K562 (cell line): Measurements from ENCODE around the gene SLC44A1. TPM values are rescaled to one million over a fixed set of nuclear protein-coding genes. Genes with fewer than 3 reads are reported as not detected.
A peak's percentile ranks its signal among the peaks of the same experiment; 100 is the strongest.

Source experiments
- AFF4 ChIP-seq: sonication (generic); formaldehyde crosslinking; IDR thresholded peaks from 2 replicates; pipeline ENCODE4 v1.8.0; 2023; ENCODE audit warnings: mild to moderate bottlenecking, missing genetic modification reagents
- ESRRA ChIP-seq: fragments of 450-650 bp; IDR thresholded peaks from 2 replicates; pipeline ENCODE4 v1.6.1; 2014; ENCODE audit warnings: low read depth, mild to moderate bottlenecking, moderate library complexity, borderline replicate concordance
- GABPB1 ChIP-seq: sonication (generic); formaldehyde crosslinking; IDR thresholded peaks from 2 replicates; pipeline ENCODE4 v1.8.0; 2022; ENCODE audit warnings: mild to moderate bottlenecking, missing genetic modification reagents
- GATAD2A ChIP-seq: fragments of 450-650 bp; IDR thresholded peaks from 2 replicates; pipeline ENCODE4 v1.6.1; 2017
- GTF2E2 ChIP-seq: fragments of 200-800 bp; sonication (Bioruptor generic); IDR thresholded peaks from 2 replicates; pipeline ENCODE4 v1.6.1; 2016; ENCODE audit warnings: missing genetic modification characterization, missing compliant biosample characterization
- HDAC6 ChIP-seq: IDR thresholded peaks from 2 replicates; pipeline ENCODE4 v1.6.1; 2012; ENCODE audit warnings: low read depth, mild to moderate bottlenecking, control low read depth, inconsistent platforms, low read length, moderate library complexity
- MED1 ChIP-seq: sonication (generic); formaldehyde crosslinking; IDR thresholded peaks from 2 replicates; pipeline ENCODE4 v1.8.1; 2023; ENCODE audit warnings: missing genetic modification reagents, borderline replicate concordance
- NCOA6 ChIP-seq: fragments of 450-650 bp; IDR thresholded peaks from 2 replicates; pipeline ENCODE4 v1.6.1; 2017; ENCODE audit warnings: mild to moderate bottlenecking
- RAD21 ChIP-seq, 2 experiments: fragments of 250-450 bp in 1 of 2; fragments of 450-650 bp in 1 of 2; sonication (Bioruptor Pico) in 1 of 2; formaldehyde crosslinking in 1 of 2; IDR thresholded peaks in 1 of 2; conservative IDR thresholded peaks in 1 of 2; 2 replicates each; pipeline versions ENCODE4 v1.4.0 to v1.8.0; 2020 to 2022; ENCODE audit warnings: mild to moderate bottlenecking in 2 of 2, moderate library complexity in 1 of 2
- RBM15 ChIP-seq: fragments of 200-400 bp; formaldehyde crosslinking; IDR thresholded peaks from 2 replicates; pipeline ENCODE4 v1.6.1; 2018; ENCODE audit warnings: mild to moderate bottlenecking, low read length, moderate library complexity; ENCODE audit not compliant: insufficient read depth
- SAFB2 ChIP-seq: fragments of 200-400 bp; formaldehyde crosslinking; IDR thresholded peaks from 2 replicates; pipeline ENCODE4 v1.6.1; 2018; ENCODE audit warnings: borderline replicate concordance, low read length, low read depth, moderate library complexity; ENCODE audit not compliant: severe bottlenecking
- STAG1 ChIP-seq: sonication (generic); formaldehyde crosslinking; IDR thresholded peaks from 2 replicates; pipeline ENCODE4 v1.5.0; 2020; ENCODE audit warnings: missing genetic modification reagents, borderline replicate concordance
- ZC3H4 ChIP-seq: sonication (generic); formaldehyde crosslinking; IDR thresholded peaks from 2 replicates; pipeline ENCODE4 v1.9.0; 2021; ENCODE audit warnings: missing genetic modification reagents, borderline replicate concordance
- ZNF175 ChIP-seq: fragments of 200-800 bp; sonication (Bioruptor generic); IDR thresholded peaks from 2 replicates; pipeline ENCODE4 v1.6.1; 2016; ENCODE audit warnings: low read depth, mild to moderate bottlenecking, missing genetic modification characterization, missing compliant biosample characterization
- polyA plus RNA-seq, 8 experiments: library from polyadenylated mRNA; depleted of rRNA in 4 of 8; stranded (reverse) in 5 of 8; unstranded in 3 of 8; fragments of >200 nt; fragmentation: Nextera tagmentation in 2 of 8; fragmentation: Illumina TruSeq in 1 of 8; extraction: Ambion mirVana in 2 of 8; extraction: Trizol in 1 of 8; gene quantifications; 2 replicates each; pipeline versions ENCODE4 v1.2.1 to v1.2.3, GENCODE V29; 2011 to 2014; ENCODE audit warnings: inconsistent platforms in 1 of 8, missing spikeins in 1 of 8
- total RNA-seq, 7 experiments: library from RNA; depleted of rRNA in 6 of 7; stranded (reverse); fragments of >200 nt in 6 of 7; fragmentation: Illumina TruSeq in 2 of 7; extraction: Trizol in 2 of 7; gene quantifications; 2 replicates each; pipeline versions ENCODE4 v1.2.1 to v1.2.3, GENCODE V29; 2011 to 2021; ENCODE audit warnings: low replicate concordance in 1 of 7
- TF ChIP-seq, protein P1 (sequence below): sonication (generic); formaldehyde crosslinking; IDR thresholded peaks from 2 replicates; pipeline ENCODE4 v1.8.0; 2022; ENCODE audit warnings: mild to moderate bottlenecking, missing genetic modification reagents
- TF ChIP-seq, protein P2 (sequence below): fragments of 450-650 bp; formaldehyde crosslinking; IDR thresholded peaks from 2 replicates; pipeline ENCODE4 v1.4.0; 2020; ENCODE audit warnings: mild to moderate bottlenecking, moderate library complexity

SLC44A1 gene
- total and polyA plus RNA-seq, 9 of the 15 experiments (the other 6 are each of a cell fraction or from before 2014, with no cell fraction given), result 0.11 to 0.59 (median 0.30) TPM

- no peak for TF ChIP-seq AFF4
- no peak for TF ChIP-seq GATAD2A
- TF ChIP-seq RAD21 (CRISPR knock-in tag; conservative IDR thresholded peaks at IDR 0.05 in 1 of 2, IDR thresholded peaks at IDR 0.05 in 1 of 2), result peak; percentile 95 to 98
- TF ChIP-seq SAFB2, result no peak
- TF ChIP-seq GABPB1 (CRISPR knock-in tag), result peak; percentile 32; the same call in 1 of the 2 replicates
- 0 out of 2 replicates have a peak, but pooled peaks have one; percentile 21 for TF ChIP-seq ESRRA
- TF ChIP-seq HDAC6, result no peak
- no peak for TF ChIP-seq ZC3H4
- TF ChIP-seq STAG1 (CRISPR knock-in tag), result peak; percentile 77; the same call in 1 of the 2 replicates
- TF ChIP-seq MED1 (CRISPR knock-in tag), result no peak
- no peak for TF ChIP-seq RBM15
- TF ChIP-seq, protein P1, sequence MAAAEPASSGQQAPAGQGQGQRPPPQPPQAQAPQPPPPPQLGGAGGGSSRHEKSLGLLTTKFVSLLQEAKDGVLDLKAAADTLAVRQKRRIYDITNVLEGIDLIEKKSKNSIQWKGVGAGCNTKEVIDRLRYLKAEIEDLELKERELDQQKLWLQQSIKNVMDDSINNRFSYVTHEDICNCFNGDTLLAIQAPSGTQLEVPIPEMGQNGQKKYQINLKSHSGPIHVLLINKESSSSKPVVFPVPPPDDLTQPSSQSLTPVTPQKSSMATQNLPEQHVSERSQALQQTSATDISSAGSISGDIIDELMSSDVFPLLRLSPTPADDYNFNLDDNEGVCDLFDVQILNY, result no peak
- TF ChIP-seq, protein P2, sequence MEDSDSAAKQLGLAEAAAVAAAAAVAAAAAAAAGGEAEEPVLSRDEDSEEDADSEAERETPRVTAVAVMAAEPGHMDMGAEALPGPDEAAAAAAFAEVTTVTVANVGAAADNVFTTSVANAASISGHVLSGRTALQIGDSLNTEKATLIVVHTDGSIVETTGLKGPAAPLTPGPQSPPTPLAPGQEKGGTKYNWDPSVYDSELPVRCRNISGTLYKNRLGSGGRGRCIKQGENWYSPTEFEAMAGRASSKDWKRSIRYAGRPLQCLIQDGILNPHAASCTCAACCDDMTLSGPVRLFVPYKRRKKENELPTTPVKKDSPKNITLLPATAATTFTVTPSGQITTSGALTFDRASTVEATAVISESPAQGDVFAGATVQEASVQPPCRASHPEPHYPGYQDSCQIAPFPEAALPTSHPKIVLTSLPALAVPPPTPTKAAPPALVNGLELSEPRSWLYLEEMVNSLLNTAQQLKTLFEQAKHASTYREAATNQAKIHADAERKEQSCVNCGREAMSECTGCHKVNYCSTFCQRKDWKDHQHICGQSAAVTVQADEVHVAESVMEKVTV, result peak; percentile 79
- TF ChIP-seq ZNF175, result no peak
- TF ChIP-seq NCOA6, result no peak
- no peak for TF ChIP-seq GTF2E2 (tag)
Measured at GRCh38 chr9:105414947-105415661, 170.7 kb downstream of the SLC44A1 start (continued).
